Endothelial cell of umbilical vein (primary cell): ENCODE data around the gene EIF1AD. TPM values are rescaled to one million over a fixed set of nuclear protein-coding genes. Genes with fewer than 3 reads are reported as not detected.

Source experiments
- BruUV-seq: library from RNA; stranded (reverse); fragments of 400-500 nt; replicated peaks from 2 replicates; lab custom pipeline; 2021; lab: Mats Ljungman, UMichigan
- CTCF ChIA-PET: fragments of 300-600, 350-600 bp; sonication (Branson Sonifier 250); formaldehyde crosslinking; loops from one replicate; lab custom pipeline; 2021; ENCODE audit warnings: antibody characterized with exemption, inconsistent platforms; lab: Charles Lee
- POLR2A ChIA-PET: fragments of 300-600, 350-600 bp; sonication (Branson Sonifier 250); formaldehyde crosslinking; loops from one replicate; lab custom pipeline; 2021; ENCODE audit warnings: antibody characterized with exemption, inconsistent platforms; lab: Charles Lee
- DNase-seq: peaks from one replicate; pipeline ENCODE4 v3.0.0-alpha.2; 2011; ENCODE audit warnings: low read depth, low spot score
- FAIRE-seq: peaks from 2 replicates; lab custom pipeline; 2011; peaks lifted over from hg19 to GRCh38; lab: Jason Lieb, UNC
- H2AFZ ChIP-seq: 2 replicates; pipeline ENCODE4 v1.6.0; 2012; ENCODE audit warnings: low read depth, low read length, control low read depth, inconsistent platforms
- H3K27ac ChIP-seq: 2 replicates; pipeline ENCODE4 v1.5.1; 2011; ENCODE audit warnings: low read depth, mild to moderate bottlenecking, control low read depth, low read length, moderate library complexity; ENCODE audit not compliant: insufficient read depth
- H3K27me3 ChIP-seq, 2 experiments: 2 replicates each; pipeline versions ENCODE4 v1.6.0 to v1.6.1; 2011; ENCODE audit warnings: low read length in 2 of 2, mixed read lengths in 1 of 2; ENCODE audit not compliant: control insufficient read depth in 2 of 2, insufficient read depth in 2 of 2
- H3K36me3 ChIP-seq, 2 experiments: 2 replicates in 1 of 2; 3 replicates in 1 of 2; pipeline ENCODE4 v1.5.1; 2011; ENCODE audit warnings: low read length in 2 of 2, mild to moderate bottlenecking in 1 of 2, moderate library complexity in 1 of 2; ENCODE audit not compliant: control insufficient read depth in 2 of 2, insufficient read depth in 2 of 2; ENCODE audit errors: extremely low read depth in 1 of 2
- H3K4me1 ChIP-seq: 3 replicates; pipeline ENCODE4 v1.5.1; 2011; ENCODE audit warnings: mild to moderate bottlenecking, low read length; ENCODE audit not compliant: control insufficient read depth, insufficient read depth; ENCODE audit errors: extremely low read depth
- H3K4me2 ChIP-seq: 2 replicates; pipeline ENCODE4 v1.6.1; 2011; ENCODE audit warnings: low read length, control low read depth, mixed read lengths; ENCODE audit not compliant: insufficient read depth
- H3K4me3 ChIP-seq, 3 experiments: fragments of 200-600 bp in 1 of 3; sonication (generic), shearing (Covaris generic) in 1 of 3; replicated peaks in 1 of 3; 2 replicates each; pipeline ENCODE4 v1.5.1; 2011 to 2016; ENCODE audit warnings: control low read depth in 3 of 3, low read length in 3 of 3, mild to moderate bottlenecking in 2 of 3, inconsistent platforms in 1 of 3, low read depth in 1 of 3, moderate library complexity in 1 of 3; ENCODE audit not compliant: insufficient read depth in 1 of 3
- H3K79me2 ChIP-seq: 2 replicates; pipeline ENCODE4 v1.6.0; 2012; ENCODE audit warnings: low read length, inconsistent platforms; ENCODE audit not compliant: control insufficient read depth, insufficient read depth
- H3K9ac ChIP-seq: replicated peaks from 2 replicates; pipeline ENCODE3; 2011; ENCODE audit warnings: low read length, control low read depth; ENCODE audit not compliant: insufficient read depth; ENCODE audit errors: extremely low read depth
- H3K9me1 ChIP-seq: replicated peaks from 3 replicates; pipeline ENCODE4 v1.6.0; 2011; ENCODE audit warnings: mild to moderate bottlenecking, low read length; ENCODE audit not compliant: control insufficient read depth, insufficient read depth; ENCODE audit errors: extremely low read depth
- H3K9me3 ChIP-seq: replicated peaks from 2 replicates; pipeline ENCODE4 v1.5.1; 2012; ENCODE audit warnings: low read length, inconsistent platforms; ENCODE audit not compliant: control insufficient read depth, insufficient read depth
- H4K20me1 ChIP-seq: replicated peaks from 2 replicates; pipeline ENCODE3; 2011; ENCODE audit warnings: mild to moderate bottlenecking, low read length; ENCODE audit not compliant: control insufficient read depth, insufficient read depth; ENCODE audit errors: extremely low read depth
- EZH2 ChIP-seq: IDR thresholded peaks from 2 replicates; pipeline ENCODE4 v1.6.1; 2012; ENCODE audit warnings: borderline replicate concordance, low read depth, mild to moderate bottlenecking, moderate library complexity, low read length, inconsistent platforms; ENCODE audit not compliant: severe bottlenecking
- GATA2 ChIP-seq: IDR thresholded peaks from 2 replicates; pipeline ENCODE4 v1.7.0; 2011; ENCODE audit warnings: low read depth, mild to moderate bottlenecking, moderate library complexity, mixed read lengths, low read length; ENCODE audit not compliant: insufficient read length, insufficient read depth
- MAX ChIP-seq: IDR thresholded peaks from 2 replicates; pipeline ENCODE4 v1.6.1; 2011; ENCODE audit not compliant: insufficient read depth, insufficient read length
- dilution Hi-C: fragments of 300-500 bp; cut with MboI; formaldehyde crosslinking; loops from one replicate; pipeline ENCODE4 v1.15.0; 2019; ENCODE audit warnings: low sequenced_read_pairs; ENCODE audit not compliant: extremely low pct_ligation_motif_present
- intact Hi-C: fragments of 100-400 bp; cut with micrococcal nuclease; formaldehyde crosslinking; loops from one replicate; pipeline ENCODE4 v1.10.0; 2022
- polyA plus RNA-seq, 4 experiments: library from polyadenylated mRNA; depleted of rRNA in 3 of 4; stranded (reverse) in 3 of 4; unstranded in 1 of 4; fragments of >200 nt; gene quantifications; 2 replicates each; pipeline versions ENCODE4 v1.2.1 to v1.2.3, GENCODE V29; 2011 to 2012; ENCODE audit warnings: missing spikeins in 1 of 4
- total RNA-seq: library from RNA; stranded (reverse); gene quantifications from 2 replicates; pipeline ENCODE4 v1.2.3, GENCODE V29; 2021
- TF ChIP-seq, protein P1 (sequence below), 2 donors: IDR thresholded peaks; 1 replicate in 1 of 2; 2 replicates in 1 of 2; pipeline ENCODE4 v1.5.1; 2011; ENCODE audit warnings: low read length in 2 of 2, mild to moderate bottlenecking in 2 of 2, moderate library complexity in 2 of 2, control low read depth in 1 of 2, inconsistent platforms in 1 of 2, low read depth in 1 of 2; ENCODE audit not compliant: insufficient read depth in 1 of 2; ENCODE audit errors: extremely low read depth in 1 of 2

The EIF1AD gene
- total and polyA plus RNA-seq, 2 donors (not counting 3 experiments of a cell fraction or from before 2014, with no cell fraction given), result 39.3 to 39.7 TPM

DNA sequence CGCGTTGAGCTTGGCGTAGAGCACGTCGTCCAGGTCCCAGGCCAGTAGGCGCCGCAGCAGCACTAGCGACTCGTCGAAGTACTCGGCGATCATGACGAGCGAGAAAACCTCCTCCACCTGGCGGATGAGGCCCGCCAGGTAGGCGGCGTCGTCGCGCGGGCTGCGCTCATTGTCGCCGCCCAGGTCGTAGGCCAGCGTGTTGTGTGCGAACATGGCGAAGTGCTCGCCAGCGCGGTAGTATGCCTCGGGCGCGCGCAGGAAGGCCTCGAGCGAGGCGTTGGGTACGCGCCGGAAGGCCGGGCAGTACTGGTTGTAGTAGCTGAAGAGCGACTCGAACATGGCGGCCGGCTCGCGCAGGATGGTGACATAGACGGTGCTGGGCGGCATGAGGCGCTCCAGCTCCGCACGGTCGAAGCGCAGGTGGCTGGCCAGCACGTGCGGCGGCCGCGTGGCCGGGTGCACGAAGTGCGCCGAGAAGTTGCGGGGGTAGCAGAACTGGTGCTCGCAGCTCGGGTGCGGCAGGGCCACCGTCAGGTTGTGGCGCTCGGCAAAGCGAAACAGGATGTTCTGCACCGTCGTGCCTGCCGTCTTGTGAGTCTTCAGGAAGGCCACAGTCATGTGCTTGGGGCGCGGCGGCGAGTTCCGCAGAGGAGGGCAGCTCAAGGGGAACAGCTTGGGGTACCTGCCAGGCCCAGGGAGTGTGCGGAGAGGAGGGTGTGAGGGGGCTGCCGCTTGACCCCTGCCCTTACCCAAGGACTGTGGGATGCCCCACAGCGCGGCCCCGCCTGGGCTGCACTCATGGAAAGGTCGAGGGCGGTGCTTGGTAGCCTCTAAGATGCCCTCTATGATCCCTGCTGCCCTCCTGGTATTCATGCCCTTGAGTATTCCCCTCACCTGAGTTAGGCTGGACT lies 41.3 kb upstream of the EIF1AD start:
- TF ChIP-seq GATA2 (no peak), MAX (no peak), EZH2 (no peak)
- TF ChIP-seq, protein P1, sequence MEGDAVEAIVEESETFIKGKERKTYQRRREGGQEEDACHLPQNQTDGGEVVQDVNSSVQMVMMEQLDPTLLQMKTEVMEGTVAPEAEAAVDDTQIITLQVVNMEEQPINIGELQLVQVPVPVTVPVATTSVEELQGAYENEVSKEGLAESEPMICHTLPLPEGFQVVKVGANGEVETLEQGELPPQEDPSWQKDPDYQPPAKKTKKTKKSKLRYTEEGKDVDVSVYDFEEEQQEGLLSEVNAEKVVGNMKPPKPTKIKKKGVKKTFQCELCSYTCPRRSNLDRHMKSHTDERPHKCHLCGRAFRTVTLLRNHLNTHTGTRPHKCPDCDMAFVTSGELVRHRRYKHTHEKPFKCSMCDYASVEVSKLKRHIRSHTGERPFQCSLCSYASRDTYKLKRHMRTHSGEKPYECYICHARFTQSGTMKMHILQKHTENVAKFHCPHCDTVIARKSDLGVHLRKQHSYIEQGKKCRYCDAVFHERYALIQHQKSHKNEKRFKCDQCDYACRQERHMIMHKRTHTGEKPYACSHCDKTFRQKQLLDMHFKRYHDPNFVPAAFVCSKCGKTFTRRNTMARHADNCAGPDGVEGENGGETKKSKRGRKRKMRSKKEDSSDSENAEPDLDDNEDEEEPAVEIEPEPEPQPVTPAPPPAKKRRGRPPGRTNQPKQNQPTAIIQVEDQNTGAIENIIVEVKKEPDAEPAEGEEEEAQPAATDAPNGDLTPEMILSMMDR (IDR thresholded peaks at IDR 0.05; ENCODE audit: extremely low read depth in 1 of 2, insufficient read depth in 1 of 2, low read depth in 1 of 2, low read length in 2 of 2), result no peak
- Histone ChIP-seq H3K4me2 (no peak overlapping the region), H3K27ac (no peak overlapping the region), H3K79me2 (no peaks in the 10 kb centered on the region), H2AFZ (no peak overlapping the region), H3K4me3 (no peak overlapping the region), H3K4me1 (no peaks in the 10 kb centered on the region), H3K27me3 (peaks cover 2 to 3% of the 10 kb centered on the region in 2 experiments), H3K9me3 (no peaks in the 10 kb centered on the region), H3K36me3 (no peaks in the 10 kb centered on the region), H4K20me1 (no peaks in the 10 kb centered on the region), H3K9me1 (no peaks in the 10 kb centered on the region), H3K9ac (no peak overlapping the region)
- ChIA-PET CTCF (interaction anchor here (1.0 to 2.9 kb wide), 4 partner anchors 13 to 31 kb away, joined by 4 to 31 read pairs (median 13); partner anchors contain the start of gene CST6), POLR2A (no interaction called here)
- dilution Hi-C loops (no loop called here), intact Hi-C loops (no loop called here)
- DNase-seq, result no peak
- no peak for FAIRE-seq
- BruUV-seq, result no TSS peak
